GM12872 (cell line): ENCODE data around the gene HCN3.
A peak's percentile ranks its signal among the peaks of the same experiment; 100 is the strongest.

ENCODE experiments used
- TF ChIP-seq, protein P1 (sequence below): IDR thresholded peaks from 3 replicates; pipeline ENCODE4 v1.5.1; 2011; ENCODE audit warnings: low read depth, mild to moderate bottlenecking, low read length, moderate library complexity; ENCODE audit not compliant: insufficient read depth

Gene HCN3

DNA sequence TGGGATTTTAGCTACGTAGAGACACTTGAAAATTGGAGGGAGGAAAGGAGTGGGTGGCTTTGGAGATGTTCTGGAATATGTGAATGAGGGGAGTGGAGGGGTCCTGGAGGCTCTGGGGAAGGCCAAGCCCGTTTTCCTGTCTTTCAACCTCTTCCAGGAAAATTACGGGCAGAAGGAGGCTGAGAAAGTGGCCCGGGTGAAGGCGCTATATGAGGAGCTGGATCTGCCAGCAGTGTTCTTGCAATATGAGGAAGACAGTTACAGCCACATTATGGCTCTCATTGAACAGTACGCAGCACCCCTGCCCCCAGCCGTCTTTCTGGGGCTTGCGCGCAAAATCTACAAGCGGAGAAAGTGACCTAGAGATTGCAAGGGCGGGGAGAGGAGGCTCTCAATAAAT is 43.0 kb downstream of the HCN3 start:
- TF ChIP-seq, protein P1, sequence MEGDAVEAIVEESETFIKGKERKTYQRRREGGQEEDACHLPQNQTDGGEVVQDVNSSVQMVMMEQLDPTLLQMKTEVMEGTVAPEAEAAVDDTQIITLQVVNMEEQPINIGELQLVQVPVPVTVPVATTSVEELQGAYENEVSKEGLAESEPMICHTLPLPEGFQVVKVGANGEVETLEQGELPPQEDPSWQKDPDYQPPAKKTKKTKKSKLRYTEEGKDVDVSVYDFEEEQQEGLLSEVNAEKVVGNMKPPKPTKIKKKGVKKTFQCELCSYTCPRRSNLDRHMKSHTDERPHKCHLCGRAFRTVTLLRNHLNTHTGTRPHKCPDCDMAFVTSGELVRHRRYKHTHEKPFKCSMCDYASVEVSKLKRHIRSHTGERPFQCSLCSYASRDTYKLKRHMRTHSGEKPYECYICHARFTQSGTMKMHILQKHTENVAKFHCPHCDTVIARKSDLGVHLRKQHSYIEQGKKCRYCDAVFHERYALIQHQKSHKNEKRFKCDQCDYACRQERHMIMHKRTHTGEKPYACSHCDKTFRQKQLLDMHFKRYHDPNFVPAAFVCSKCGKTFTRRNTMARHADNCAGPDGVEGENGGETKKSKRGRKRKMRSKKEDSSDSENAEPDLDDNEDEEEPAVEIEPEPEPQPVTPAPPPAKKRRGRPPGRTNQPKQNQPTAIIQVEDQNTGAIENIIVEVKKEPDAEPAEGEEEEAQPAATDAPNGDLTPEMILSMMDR, result no peak

DNA sequence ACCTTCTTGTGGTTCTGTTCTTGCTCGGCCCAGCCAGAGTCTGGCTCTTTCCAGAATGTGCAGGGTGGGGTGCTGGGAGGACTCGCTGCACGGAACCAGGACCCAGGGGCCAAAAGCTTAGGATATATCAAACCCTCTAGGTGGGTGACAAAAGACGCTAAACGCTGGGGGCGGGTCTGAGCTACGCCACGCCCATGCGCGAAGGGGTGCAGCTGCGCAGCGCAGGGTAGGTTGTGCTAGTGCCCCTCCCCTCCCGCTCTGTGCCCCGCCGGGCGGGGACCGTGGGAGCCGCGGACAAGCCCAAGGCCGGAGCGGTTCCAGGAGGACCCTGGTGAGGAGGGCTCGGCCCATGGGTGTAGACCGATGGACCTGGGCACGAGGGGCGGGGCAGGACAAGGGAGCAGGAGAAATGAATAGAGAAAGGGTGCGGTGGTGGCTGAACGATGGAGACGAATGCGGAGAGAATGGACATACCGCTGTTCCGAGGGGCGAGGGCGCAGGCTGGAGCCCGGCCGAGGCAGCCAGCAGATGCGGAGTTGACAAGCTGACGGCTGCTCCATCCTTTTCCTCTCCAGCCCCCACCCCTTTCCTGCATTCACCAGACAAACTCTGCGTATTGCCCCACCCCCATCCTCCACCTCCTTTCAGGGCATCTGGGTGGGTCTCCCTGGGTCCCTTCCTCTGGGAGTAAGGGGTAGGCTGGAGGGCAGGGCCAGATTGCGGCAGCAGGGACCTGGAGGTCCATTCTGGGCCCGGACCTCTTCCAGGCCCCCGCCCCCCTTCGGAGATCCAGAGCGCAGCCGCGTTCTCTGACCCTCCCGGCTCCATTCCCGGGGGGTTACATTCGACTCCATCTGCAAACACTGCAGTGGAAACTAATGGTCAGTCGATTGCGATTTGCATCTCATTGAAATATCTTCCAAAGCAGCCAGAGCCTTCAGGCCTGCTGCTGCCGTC is 43.7 kb downstream of the HCN3 start, which contains the start of gene RUSC1:
TSS of gene RUSC1 (plus strand) at position 234 of the 957 bp plus-strand sequence. CDS start 880 bp downstream, outside the sequence.
- TF ChIP-seq, protein P1, result no peak

DNA sequence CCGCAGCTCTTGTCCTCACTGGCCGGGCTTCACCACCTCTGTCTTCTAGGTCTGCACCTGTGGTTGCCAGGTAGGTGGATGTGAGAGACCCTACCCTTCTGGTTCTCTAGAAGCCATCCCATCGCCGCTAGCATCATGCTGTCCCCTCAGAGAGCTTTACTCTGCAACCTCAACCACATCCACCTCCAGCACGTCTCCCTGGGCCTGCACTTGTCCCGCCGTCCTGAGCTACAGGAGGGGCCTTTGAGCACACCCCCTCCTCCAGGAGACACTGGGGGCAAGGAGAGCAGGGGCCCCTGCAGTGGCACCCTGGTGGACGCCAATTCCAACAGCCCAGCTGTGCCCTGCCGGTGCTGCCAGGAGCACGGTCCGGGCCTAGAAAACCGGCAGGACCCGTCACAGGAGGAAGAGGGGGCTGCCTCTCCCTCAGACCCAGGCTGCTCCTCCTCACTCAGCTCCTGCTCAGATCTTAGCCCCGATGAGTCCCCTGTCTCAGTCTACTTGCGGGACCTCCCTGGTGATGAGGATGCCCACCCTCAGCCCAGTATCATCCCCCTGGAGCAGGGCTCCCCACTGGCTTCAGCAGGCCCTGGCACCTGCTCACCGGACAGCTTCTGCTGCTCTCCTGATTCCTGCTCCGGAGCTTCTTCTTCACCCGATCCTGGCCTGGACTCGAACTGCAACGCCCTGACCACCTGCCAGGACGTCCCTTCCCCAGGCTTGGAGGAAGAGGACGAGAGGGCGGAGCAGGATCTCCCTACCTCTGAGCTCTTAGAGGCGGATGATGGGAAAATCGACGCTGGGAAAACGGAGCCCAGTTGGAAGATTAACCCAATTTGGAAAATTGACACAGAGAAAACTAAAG is 44.6 kb downstream of the HCN3 start:
- TF ChIP-seq, protein P1, result no peak

DNA sequence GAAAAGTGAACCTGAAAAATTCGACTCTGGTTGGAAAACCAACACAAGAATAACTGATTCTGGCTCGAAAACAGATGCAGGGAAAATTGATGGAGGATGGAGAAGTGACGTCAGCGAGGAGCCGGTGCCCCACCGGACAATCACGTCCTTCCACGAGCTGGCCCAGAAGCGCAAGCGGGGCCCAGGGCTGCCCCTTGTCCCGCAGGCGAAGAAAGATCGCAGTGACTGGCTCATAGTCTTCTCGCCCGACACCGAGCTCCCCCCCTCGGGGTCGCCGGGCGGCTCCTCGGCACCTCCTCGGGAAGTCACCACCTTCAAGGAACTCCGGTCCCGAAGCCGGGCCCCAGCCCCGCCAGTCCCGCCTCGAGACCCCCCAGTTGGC is 45.3 kb downstream of the HCN3 start:
- TF ChIP-seq, protein P1, result no peak

DNA sequence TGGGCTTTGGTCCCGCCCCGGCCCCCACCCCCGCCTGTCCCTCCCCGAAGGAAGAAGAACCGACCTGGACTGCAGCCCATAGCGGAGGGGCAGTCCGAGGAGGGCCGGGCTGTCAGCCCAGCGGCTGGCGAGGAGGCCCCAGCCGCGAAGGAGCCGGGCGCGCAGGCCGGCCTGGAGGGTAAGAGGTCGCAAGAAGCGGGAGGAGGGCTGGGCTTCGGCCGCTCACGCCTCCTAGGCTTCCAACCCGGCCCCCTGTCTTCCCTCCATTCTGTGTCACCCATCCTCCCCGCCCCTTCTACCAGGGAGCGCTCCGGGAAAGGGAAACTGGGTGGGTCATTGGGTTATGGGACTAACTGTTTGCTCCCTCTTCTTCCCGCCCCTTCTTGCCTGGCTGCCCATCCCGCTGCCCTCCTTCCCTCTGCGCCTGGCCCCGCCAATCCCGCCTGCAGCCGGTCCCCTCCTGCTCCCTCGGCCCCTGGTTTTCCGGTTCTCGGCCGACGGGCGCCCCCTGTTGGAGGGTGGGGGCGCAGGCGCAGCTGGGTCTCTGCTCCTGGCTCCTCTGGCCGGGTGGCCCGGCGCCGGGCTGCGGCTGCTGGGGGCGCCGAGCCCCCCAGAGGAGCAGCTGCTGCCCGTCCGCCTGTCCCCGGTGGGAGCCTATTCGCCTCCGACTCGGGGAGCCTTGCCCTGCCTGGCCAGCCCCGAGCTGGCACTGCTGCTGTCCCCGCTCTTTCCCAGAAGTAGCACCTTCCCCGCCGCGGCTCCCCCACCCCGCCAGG is 45.9 kb downstream of the HCN3 start:
- TF ChIP-seq, protein P1, result peak; percentile 85

DNA sequence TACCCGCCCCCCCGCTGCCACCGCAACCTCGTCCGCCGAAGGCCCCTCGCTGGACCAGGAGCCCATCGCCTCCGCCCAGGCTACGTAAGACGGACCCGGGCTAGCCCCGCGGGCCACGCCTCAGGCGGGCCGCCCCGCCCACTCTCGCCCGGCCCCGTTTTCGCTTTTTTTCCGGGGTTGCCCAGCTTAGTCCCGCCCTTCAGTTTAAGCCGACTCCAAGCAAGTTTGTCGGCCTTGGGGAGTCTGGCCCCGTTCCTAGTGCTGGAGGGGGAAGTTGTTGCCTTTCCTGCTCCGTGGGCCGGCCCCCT is 46.4 kb downstream of the HCN3 start:
- TF ChIP-seq, protein P1, result no peak
